HG02970 (cell line): ENCODE data around the gene C14orf119.

Experiments
- ATAC-seq: cut with Tn5 transposase; IDR thresholded peaks from one replicate; pipeline ENCODE4 v1.9.1; 2021; ENCODE audit warnings: mild to moderate bottlenecking, moderate library complexity, moderate number of reproducible peaks; ENCODE audit not compliant: unreplicated experiment, low FRiP score

Gene C14orf119, protein sequence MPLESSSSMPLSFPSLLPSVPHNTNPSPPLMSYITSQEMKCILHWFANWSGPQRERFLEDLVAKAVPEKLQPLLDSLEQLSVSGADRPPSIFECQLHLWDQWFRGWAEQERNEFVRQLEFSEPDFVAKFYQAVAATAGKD

DNA sequence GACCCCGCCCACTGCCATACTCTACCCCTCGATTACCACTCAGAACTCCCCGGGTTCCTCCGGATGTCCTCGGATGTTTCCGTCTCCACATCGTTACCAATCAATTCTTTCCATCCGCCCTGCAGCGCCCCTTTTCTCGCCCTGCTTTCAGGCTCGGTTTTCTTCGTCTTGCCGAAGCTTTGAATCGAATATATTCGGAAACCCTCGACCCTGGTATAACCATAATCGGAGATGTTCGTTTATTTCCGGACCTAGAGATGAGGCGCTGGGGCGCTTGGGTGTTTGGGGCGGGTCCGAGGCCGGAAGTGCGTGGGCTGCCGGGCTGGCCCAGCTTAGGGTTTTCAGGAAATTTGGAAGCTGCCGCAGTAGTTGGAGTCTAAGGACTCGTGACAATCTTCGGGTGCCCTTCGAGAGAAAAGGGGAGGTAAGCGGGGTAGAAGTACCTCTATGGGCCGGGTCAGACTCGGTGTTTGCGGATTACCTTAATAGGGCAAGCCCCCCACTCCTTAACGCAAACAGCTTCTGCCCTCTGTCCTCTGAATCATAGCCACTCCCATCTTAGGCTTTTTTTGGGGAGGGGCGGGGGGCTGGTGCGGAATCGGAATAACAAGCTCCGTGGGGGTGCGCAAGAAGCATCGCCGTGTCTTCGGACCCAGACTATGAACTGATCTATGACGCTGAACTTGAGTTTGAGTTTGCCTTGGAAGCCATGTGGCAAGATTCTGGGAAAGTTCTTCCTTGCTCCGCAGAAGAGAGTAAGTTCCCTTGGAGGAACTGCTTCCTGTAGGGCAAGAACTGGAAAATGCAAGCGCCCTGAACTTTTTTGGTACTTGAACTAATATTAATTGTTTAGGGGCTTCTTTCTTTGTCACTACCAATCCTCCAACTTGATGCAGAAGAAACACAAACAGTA, at the start of gene C14orf119:
C14orf119 (plus strand) TSS at position 310 of the 913 bp plus-strand sequence. CDS start 2,154 bp downstream, outside the sequence.
- peak; percentile 86 for ATAC-seq

DNA sequence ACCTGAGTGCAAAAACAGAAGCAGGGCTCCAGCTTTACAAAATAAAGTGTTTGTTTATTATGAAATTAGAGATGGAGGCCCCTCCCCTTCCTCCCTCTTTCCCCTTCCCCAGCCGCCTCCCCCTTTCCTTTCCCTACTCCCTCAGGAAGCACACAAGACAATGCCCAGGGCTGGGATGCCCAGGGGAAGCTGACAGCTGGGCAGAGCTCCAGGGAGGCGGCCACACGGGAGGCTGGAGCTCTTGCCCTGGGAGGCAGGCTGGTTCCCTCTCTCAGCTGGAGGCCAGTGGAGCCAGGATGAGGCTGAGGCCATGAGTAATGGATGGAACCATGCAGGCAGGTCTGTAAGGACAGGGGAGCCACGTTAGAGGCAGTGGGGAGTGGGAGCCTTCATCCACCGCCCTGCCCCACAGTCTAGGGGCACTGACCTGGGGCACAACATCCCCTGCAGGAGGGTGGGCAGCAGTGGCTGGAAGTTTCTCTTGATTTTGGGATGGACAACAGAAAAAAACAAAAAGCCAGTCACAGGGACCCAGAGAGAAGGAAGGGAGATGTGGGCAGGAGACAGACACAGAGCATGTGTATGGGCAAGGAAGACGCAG, 48.2 kb upstream of the C14orf119 start:
- ATAC-seq = no peak

DNA sequence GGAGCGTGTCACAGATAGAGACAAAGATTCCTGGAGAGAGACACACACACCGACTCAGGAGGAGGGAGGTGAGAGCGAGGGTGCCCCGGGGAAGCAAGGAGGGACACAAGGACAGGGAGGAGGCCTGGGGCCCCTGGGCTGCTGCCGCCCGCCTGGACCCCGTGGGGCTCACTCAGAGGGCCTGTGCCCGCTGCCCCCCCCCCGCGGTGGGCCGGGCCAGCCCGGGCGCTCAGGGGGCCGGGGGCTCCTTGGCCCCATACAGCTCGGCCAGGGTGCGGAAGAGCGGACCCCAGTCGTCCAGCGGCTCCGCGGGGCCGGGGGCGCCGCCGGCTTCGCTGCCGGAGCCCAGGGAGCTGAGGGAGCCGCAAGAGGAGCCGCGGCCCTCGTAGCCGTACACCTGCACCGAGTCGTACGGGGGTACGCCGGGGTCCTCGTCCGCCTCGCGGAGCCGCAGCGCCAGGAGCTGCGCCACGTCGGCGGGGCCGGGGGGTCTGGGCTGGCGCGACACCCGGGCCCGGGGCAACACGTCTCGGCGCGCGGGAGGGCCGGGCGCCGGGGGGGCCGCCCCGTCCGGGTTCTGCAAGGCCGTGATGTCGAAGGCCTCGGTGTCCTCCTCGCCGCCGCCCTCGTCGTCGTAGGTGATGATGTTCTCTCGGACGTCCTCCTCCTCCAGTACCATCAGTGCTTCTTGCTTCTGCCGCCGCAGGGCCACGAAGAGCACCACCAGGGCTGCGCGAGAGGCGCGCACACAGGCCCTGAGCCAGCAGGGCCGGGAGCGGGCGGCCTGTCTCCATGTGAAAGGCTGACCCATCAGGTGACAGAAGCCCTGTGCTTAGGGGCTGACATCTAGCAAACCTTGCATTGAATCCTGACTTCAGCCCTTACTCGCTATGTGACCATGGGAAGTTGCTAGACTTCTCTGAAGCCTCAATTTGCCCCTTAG, 47.3 kb upstream of the C14orf119 start:
- ATAC-seq = no peak

DNA sequence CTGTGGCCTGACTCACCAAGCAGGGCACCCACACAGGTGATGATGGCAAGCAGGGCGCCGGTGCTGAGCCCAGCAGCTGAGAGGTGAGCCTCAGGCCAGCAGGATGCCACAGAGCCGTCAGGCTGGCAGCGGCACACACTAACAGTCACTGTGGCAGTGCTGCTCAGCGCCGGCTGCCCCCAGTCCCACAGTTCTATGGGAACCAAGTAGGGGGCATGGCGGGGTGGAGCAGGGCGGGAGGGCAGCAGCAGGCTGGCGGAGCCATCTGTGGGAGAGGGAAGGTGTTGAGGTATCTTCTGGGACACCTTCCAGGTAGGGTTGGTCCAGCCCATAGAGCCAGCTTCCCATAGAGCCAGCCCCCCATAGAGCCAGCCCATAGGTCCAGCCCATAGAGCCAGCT, 46.3 kb upstream of the C14orf119 start:
- no peak for ATAC-seq

DNA sequence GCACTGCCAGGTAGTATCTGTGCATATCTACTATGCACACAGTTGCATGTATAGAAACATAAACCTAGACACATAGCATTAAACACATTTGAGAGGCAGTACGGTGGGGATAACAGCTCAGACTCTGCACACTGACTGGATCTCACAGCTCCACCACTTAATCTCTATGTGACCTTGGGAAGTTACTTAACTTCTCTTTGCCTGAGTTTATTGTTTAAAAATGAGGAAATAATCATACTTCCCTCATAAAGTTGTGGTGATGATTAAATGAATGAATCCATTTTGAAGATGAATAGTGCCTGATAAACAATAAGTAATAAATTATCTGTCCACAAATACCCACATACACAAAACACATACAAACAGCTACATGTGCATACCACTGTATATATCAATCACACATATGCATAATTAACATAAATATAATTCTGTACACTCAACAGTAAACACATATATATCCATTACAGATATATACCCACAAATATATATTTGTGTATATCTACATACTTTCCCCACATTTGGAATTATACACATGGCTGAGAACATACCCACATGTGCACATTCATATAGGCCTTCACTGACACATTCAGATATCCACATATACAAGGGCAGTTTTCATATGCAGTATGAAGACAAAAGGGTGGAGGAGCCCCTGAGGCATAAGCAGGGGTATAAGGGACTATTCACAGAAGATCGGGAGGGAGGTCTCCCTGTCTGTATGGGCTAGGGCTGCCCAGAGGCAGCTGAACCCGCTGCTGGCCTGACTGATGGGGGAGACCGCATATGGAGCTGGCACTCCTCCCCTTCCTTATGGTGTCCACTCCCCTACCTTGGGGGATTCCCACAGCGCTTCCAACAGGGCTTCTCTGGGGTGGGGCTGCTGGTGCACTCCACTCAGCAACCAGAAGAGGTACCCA, 43.9 kb upstream of the C14orf119 start:
- no peak for ATAC-seq

DNA sequence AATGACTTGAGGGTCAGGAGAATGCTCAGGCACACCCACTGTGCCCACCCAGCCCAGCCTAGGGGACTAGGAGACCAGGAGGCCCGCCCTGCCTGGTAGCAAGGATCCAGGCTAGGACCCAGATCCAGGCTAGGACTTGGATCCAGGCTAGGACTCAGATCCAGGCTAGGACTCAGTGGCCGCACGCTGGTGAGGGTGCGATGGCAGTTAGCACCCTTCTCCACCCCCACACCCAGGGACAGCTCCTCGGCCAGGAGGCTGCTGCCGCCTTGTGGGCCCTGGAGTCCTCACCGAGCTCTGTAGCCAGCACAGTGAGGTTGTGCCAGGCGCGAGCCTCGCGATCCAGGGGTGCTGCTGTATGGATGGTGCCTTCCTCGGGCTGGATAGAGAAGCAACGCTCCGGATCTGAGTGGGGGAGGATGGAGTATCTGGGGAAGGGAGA, 43.1 kb upstream of the C14orf119 start:
- ATAC-seq = no peak

DNA sequence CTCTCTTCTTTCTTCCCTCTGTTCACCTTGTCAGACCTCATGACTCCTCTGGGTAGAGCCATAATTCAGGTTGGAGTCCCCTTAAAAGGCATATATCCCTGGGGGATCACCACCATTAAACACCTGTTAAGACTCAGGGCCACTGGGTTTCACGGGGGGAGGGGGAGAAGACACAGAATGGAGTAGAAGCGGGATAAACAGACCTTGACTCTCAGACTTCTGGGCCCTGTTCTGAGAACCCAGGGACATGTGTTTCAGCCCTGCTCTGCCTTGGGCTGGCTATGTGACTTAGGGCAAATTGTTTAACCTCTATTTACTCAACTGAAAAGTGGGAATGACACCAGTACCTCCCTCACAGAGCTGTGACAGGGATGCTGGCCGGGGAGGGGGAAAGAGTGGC, 42.6 kb upstream of the C14orf119 start:
- ATAC-seq = no peak

DNA sequence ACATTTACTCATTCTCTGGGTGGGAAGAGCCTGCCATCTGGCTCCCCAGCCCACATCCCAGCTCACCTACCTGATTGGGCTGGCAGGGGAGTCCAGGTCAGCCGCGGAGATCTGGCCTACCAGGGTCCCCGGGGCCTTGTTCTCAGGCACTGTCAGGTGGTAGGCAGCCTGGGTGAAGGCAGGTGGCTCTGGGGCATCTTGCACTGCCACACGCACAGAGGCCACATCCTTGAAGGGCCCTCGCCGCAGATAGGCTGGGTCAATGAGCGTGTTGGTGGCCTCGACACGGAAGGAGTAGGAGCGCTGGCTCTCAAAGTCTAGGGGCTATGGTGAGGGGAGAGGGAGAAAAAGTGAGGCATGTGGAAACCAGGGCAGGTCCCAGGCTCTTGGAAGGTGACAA, 41.9 kb upstream of the C14orf119 start:
- no peak for ATAC-seq

DNA sequence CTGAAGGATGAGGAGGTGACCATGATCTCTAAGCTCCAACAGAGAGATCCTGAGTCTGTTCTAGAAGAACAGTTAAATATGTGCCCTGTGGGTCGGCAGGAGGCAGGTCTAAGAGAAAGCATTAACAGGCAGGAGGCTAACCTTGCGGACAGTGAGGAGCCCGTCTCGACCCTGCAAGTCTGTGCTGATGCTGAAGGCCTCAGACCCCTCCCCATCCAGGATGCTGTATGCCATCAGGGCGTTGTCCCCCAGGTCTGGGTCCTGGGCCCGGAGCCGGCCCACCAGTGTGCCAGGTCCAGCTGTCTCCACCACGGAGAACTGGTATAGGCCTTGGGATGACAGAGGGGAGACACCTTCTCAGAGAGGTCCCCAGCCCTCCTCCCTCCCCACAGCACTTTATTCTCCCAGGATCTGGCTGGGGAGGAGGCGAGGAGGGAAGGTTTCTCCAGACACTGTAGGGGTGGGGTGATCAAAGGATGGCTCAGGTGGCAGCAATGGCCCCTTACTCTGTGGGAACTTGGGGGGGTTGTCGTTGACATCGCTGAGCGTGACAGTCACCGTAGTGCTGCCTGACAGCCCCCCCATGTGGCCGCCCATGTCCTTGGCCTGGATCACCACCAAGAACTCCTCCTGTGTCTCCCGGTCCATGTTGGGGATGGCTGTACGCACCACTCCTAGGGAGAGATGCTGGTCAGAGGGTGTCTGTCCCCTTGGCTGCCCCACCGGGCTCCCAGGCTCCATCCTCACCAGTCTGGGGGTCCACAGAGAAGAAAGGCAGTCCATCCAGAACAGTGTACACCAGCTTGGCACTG, 41.1 kb upstream of the C14orf119 start:
- ATAC-seq = no peak

DNA sequence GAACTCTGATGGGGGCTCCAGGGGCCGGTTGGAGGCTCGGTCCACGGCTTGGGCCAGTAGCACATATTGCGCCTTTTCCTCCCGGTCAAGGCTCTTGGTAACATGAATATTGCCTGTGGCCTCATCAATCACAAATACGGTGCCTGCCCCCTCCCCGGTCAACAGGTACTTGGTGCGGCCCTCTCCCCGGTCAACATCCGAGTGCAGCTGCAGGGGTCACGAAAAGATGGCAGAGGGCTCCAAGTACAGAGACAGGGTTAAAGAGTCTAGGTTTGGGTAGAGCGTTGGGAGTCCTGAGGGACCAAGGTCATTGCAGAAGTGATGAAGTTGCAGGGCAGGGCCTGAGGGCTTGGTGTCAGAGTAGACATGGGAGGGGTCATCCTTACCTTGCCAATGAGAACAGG, 40.2 kb upstream of the C14orf119 start:
- no peak for ATAC-seq

DNA sequence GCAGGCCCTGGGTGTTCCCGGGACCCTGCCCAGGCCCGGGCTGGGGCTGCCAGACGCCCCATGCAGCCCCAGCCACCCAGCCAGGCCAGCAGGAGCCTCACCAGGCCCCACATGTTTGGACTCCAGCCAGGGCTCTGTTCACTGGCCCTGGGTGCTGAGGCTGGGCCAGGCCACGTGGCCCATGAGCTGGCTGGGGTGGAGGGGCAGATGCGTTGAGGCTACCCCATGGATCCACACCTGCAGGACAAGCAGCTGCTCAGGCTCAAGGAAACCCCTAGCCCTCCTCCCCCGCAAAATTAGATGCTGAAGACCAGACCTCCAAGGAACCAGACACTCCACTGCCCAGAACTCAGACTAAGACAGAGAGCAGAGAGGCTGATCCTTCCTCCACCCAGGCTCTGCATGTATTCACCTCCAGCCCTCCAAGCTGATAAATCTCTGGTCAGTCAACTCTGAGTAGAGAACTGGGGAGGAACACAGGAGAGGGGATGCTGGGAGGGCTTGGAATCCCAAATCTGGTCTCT, 39.6 kb upstream of the C14orf119 start:
- ATAC-seq = no peak

DNA sequence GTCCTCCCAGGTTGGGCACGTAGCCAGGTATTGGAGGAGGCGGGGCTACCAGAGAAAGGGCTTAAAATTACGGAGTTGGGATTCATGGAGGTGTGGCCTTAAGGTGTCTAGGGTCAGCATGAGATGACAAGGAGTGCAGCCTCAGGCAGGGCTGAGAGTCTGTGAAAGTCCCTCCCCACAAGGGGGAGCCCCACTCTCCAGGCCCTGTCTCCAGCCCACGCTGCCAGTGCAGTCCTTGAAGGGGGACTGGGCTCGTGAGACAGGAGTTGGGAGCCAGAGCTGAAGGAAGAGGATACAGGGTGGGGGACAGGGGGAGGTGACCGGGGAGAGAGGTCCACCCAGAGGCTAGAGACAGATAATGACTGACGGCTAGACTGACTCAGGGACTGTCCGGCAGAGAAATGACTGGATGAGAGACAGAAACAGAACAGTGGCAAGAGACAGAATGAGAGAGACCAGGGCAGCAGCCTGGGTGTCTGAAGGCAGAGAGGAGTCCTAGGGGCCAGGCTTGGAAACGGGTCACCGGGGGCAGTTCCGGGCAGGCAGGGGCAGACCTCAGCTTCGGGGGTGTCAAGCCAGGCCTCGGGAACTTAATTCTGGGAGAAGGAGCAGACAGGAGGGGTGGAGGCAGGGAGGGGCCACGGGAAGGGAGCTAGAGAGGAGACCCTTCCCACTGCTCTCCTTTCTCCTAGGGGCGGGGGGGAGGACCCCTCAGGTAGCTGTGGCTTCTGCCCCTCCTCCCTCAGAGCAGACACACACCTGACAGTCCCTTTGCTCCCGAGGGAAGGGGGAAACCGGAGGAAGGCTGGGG, 39.0 kb upstream of the C14orf119 start:
- no peak for ATAC-seq

DNA sequence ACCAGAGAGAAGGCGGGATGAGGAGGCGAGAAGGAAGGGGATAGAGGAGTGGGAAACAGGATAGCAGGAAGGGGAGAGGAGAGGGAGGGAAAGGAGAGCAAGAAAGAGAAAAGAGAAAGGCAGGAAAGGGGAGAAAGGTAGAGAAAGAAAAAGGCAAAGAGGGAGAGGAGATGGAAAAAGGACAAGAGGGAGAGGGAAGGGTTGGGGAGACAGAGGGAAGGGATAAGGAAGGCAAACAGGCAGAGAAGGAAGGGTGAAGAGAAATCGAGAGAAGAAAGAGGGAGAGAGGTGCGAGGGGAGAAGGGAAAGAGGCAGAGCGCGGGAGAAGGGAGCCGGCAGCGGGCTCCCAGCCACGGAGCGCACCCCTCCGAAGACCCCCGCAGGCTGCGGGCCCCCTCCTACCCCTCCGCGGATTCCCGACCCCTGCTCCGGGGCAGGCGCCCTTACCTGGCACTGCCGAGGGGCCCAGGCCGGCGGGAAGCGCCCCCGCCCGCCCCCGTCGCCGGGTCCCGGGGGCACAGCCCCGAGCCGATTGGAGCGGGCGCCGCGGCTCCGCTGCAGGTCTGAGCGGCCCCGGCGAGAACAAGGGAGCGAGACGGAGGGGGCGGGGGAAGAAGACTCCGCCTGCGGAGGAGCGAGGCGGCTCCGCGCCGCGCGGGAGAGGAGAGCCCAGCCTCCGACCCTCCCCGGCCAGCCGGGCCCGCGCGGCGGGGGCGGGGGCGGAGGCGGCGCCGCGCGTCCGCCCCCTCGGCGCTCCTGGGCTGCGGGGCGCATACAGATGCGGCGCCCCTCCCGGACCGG, 38.1 kb upstream of the C14orf119 start, which contains the start of gene CDH24:
CDH24 (minus strand) TSS at position 565 of the 801 bp plus-strand sequence. CDS start 1,787 bp downstream, outside the sequence.
- no peak for ATAC-seq

DNA sequence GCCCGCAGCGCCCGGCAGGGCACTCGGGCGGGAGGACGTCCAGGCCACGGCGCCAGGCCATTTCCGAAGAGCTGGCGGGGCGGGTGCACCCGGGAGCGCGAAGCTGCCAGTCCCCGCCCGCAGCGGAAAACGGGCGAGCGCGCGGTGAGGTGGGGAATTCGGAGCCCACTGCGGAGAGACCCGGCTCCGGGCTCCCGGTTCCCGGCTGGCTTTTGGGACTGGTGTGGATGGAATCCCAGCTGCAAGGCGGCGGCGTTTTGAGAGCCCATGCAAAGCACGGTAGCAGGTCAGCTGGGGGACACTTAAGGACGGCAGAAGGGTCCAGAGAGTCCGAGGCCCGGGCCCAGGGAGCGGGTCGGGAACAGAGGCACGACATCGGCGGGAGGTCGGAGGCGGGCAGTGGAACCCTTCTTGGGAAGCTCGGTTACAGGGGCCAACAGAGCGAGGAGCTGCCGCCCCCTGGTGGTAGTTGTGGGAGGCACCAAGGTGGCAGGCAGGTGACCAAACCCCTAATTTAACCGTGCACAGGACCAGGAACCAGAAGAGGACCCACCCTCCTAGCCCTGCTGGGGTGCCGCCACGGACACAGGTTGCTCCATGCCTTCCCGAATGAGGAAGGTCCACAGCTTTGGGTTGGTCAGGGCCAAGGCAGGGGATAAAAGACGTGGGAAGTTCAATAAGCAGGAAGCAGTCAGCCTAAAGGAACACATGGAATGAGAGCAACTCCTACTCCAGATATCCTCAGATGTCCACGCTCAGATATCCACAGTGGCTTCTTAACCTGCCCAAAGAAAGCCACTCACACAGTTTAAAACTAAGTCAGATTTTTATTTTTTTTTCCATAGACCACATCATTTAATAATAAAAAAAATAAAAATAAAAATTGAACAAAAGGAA, 37.3 kb upstream of the C14orf119 start:
- peak; percentile 63 for ATAC-seq

DNA sequence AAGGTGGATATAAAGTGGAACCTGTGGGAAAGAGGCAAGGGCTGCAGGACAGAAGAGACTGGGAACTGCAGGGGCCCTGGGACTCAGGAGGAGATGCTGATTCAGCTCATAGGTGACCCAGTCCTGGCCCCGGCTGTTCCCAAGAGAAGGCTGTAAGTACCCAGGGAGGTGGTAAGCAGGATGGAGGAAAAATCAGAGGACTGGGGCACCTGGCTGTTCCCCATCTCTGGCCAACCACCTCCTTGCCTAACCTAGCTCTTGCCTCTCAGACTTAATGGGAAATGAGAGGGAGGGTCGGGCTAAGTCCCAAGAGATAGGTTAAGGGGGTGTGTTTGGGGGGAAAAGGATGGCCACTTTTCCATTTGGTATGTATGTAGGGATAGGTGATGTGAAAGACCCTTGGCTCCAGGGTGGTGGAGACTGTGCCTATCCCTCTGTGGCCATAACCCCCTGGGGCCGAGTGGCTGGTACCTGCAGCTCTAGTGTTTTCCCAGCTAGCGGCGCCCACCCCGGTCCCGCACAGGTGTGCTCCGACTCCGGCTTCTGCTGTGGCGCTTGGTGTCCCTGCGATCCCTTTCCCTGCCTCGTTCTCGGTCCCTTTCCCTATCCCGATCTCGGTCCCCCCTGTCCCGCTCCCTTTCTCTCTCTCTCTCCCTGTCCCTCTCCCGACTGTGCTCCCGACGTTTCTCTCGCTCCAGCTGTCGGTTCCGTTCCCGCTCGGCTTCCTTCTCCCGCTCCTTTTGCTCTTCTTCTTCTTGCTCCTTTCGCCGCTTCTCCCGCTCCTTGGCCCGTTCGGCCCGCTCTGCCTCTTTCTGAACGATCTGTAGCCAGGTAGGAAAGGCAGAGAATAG, 36.4 kb upstream of the C14orf119 start:
- ATAC-seq = no peak
